ENCODE data around the gene IFNGR1.
"Not testable (repeated sequence)": the region's sequence is repeated elsewhere in the genome, so short reads cannot be mapped to it uniquely, and the experiment has no call there.

The IFNGR1 gene

DNA sequence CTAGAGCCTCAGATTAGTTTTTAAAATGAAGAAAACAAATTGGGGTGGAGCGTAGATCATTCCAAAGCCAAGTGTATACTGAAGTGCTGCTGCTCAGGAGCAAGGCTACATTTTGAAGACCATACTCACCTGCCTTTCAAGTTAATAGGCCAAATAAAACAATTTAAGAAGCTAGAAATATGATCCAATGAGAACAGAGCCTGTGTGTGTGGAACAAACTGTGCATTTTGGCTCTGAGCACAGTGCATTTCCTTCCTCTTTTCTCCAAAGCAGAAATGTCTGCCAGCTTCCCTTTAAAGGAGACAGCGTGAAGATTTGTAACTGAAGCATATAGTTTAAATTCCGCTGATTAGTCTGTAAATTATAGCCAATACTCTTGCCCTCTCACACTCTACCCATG, 3.2 kb upstream of the IFNGR1 start:
- H3K4me3 ChIP-seq (ENCODE audit: low read depth, low read length), result no peak overlapping the region
- peak; percentile 90 for DNase-seq (ENCODE audit: low read depth)
- TF ChIP-seq CTCF (IDR thresholded peaks at IDR 0.05; ENCODE audit: control insufficient read depth, extremely low read depth, insufficient read depth), result no peak

- H3K4me3 ChIP-seq (ENCODE audit: low read depth, low read length), result peak overlapping the region; percentile 84
- no peak for TF ChIP-seq CTCF (IDR thresholded peaks at IDR 0.05; ENCODE audit: control insufficient read depth, extremely low read depth, insufficient read depth)
- DNase-seq (ENCODE audit: low read depth), result no peak
These were observed 573 bp upstream of the IFNGR1 start for GRCh38 chr6:137219664-137220252.

DNA sequence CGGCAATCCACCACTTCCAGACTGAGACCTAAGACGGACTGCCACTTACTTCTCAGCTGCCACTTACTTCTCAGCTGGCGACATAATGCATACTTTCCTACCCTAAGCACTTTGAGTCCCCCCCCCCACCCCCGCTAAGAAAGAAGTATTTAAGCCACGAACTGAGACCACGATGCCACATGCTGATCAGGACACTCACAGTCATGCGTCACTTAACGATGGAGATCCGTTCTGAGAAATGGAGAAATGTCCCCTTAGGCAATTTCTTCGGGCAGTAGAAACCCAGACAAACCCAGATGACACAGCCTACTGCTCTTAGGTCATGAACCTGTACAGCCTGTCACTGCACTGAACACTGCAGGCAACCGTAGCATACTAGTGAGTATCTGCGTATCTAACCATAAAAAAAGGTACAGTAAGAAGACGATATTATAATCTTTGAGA, 690 bp downstream of the IFNGR1 start:
- H3K4me3 ChIP-seq (ENCODE audit: low read depth, low read length), result peak overlapping the region; percentile 84
- TF ChIP-seq CTCF (IDR thresholded peaks at IDR 0.05; ENCODE audit: control insufficient read depth, extremely low read depth, insufficient read depth), result no peak
- no peak for DNase-seq (ENCODE audit: low read depth)

- TF ChIP-seq CTCF (IDR thresholded peaks at IDR 0.05; ENCODE audit: control insufficient read depth, extremely low read depth, insufficient read depth), result no peak
- peak overlapping the region; percentile 84 for H3K4me3 ChIP-seq (ENCODE audit: low read depth, low read length)
- DNase-seq (ENCODE audit: low read depth), result no peak
These were observed 1.2 kb downstream of the IFNGR1 start for GRCh38 chr6:137217801-137218472.

- DNase-seq (ENCODE audit: low read depth), result no peak
- TF ChIP-seq CTCF (IDR thresholded peaks at IDR 0.05; ENCODE audit: control insufficient read depth, extremely low read depth, insufficient read depth), result no peak
- H3K4me3 ChIP-seq (ENCODE audit: low read depth, low read length), result no peak overlapping the region
These were observed 2.2 kb downstream of the IFNGR1 start for GRCh38 chr6:137216875-137217553.

DNA sequence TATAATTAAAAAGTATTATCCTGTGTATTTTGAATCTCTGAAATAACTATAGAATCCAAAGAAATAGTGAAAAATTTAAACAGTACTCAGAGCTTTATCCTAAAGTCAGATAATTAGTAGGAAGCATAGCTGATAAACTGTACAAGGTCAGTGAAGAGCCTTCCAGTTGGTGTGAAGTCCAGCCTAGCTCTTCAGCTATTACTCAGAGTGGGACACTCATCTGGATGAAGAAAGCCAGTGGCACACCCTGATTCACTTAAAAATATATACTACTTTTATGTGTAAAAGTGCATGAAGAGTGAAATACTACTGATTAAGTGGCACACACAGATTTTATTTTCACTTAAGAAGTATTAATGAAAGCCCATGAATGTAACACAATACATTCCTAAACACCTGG, 3.1 kb downstream of the IFNGR1 start:
- no peak overlapping the region for H3K4me3 ChIP-seq (ENCODE audit: low read depth, low read length)
- TF ChIP-seq CTCF (IDR thresholded peaks at IDR 0.05; ENCODE audit: control insufficient read depth, extremely low read depth, insufficient read depth), result no peak
- DNase-seq (ENCODE audit: low read depth), result no peak

GRCh38 chr6:137215630-137216029, 3.6 kb downstream of the IFNGR1 start:
- H3K4me3 ChIP-seq (ENCODE audit: low read depth, low read length); DNase-seq (ENCODE audit: low read depth): not testable (repeated sequence)

All from LNCaP clone FGC (cell line).